GM23338 (cell line): ENCODE measurements around the gene STAMBPL1. TPM values are rescaled to one million over a fixed set of nuclear protein-coding genes. Genes with fewer than 3 reads are reported as not detected.

Source experiments
- ATAC-seq: fragments of 200-7000 bp; cut with Tn5 transposase; 3 replicates; pipeline ENCODE4 v1.9.1; 2020
- DNase-seq: peaks from one replicate; pipeline ENCODE4 v3.0.0-alpha.2; 2015; ENCODE audit warnings: low spot score
- H2AFZ ChIP-seq: fragments of 200-600 bp; sonication (generic); 2 replicates; pipeline ENCODE4 v1.8.0; 2016; ENCODE audit warnings: antibody characterized with exemption, mild to moderate bottlenecking, moderate library complexity
- H3F3A ChIP-seq: fragments of 200-600 bp; sonication (generic); replicated peaks from 2 replicates; pipeline ENCODE4 v1.8.0; 2017; ENCODE audit warnings: antibody characterized with exemption, mixed run types, low read depth
- H3K27ac ChIP-seq: fragments of 200-600 bp; sonication (generic); 2 replicates; pipeline ENCODE4 v1.6.1; 2016; ENCODE audit warnings: low read depth
- H3K27me3 ChIP-seq: fragments of 200-600 bp; sonication (generic); 2 replicates; pipeline ENCODE4 v1.8.0; 2016; ENCODE audit warnings: mild to moderate bottlenecking, mixed run types, moderate library complexity; ENCODE audit not compliant: insufficient read depth
- H3K36me3 ChIP-seq: fragments of 200-600 bp; sonication (generic); 2 replicates; pipeline ENCODE4 v1.8.0; 2016; ENCODE audit warnings: mild to moderate bottlenecking; ENCODE audit not compliant: insufficient read depth
- H3K4me1 ChIP-seq: fragments of 200-600 bp; sonication (generic); 2 replicates; pipeline ENCODE4 v1.8.0; 2016; ENCODE audit warnings: mild to moderate bottlenecking, moderate library complexity; ENCODE audit not compliant: insufficient read depth
- H3K4me2 ChIP-seq: fragments of 200-600 bp; sonication (generic); 2 replicates; pipeline ENCODE4 v1.7.1; 2017; ENCODE audit warnings: mixed run types
- H3K4me3 ChIP-seq: fragments of 200-600 bp; sonication (generic); 2 replicates; pipeline ENCODE4 v1.6.1; 2016; ENCODE audit warnings: mixed run types
- H3K79me2 ChIP-seq: fragments of 200-600 bp; sonication (generic); replicated peaks from 2 replicates; pipeline ENCODE4 v1.8.0; 2017; ENCODE audit warnings: mild to moderate bottlenecking; ENCODE audit not compliant: insufficient read depth
- H3K9me2 ChIP-seq: fragments of 200-600 bp; sonication (generic); 2 replicates; pipeline ENCODE4 v1.8.0; 2017; ENCODE audit not compliant: insufficient read depth
- H4K20me1 ChIP-seq: fragments of 200-600 bp; sonication (generic); replicated peaks from 2 replicates; pipeline ENCODE4 v1.8.0; 2017; ENCODE audit warnings: mild to moderate bottlenecking; ENCODE audit not compliant: insufficient read depth
- H3K27ac Mint-ChIP-seq: 2 replicates; pipeline ENCODE4 v1.8.0; 2020; ENCODE audit warnings: inconsistent platforms, mild to moderate bottlenecking, moderate library complexity, mixed read lengths
- H3K27me3 Mint-ChIP-seq: 3 replicates; pipeline ENCODE4 v1.8.0; 2022; ENCODE audit warnings: low read depth, mild to moderate bottlenecking, moderate library complexity, mixed read lengths, inconsistent platforms; ENCODE audit not compliant: insufficient read depth, poor library complexity
- H3K36me3 Mint-ChIP-seq: 3 replicates; pipeline ENCODE4 v1.8.0; 2021; ENCODE audit warnings: low read depth, mild to moderate bottlenecking, inconsistent platforms, moderate library complexity, mixed read lengths
- H3K4me1 Mint-ChIP-seq: 3 replicates; pipeline ENCODE4 v1.8.0; 2020; ENCODE audit warnings: mild to moderate bottlenecking, inconsistent platforms, mixed read lengths
- H3K4me3 Mint-ChIP-seq: 3 replicates; pipeline ENCODE4 v1.8.0; 2021; ENCODE audit warnings: moderate library complexity, mild to moderate bottlenecking, inconsistent platforms, mixed read lengths
- H3K9me3 Mint-ChIP-seq: 3 replicates; pipeline ENCODE4 v1.8.0; 2020; ENCODE audit warnings: moderate library complexity, mild to moderate bottlenecking, inconsistent platforms, mixed read lengths
- CTCF ChIP-seq, 2 experiments: fragments of 200-600 bp in 1 of 2; sonication (generic) in 1 of 2; conservative IDR thresholded peaks; 2 replicates each; pipeline versions ENCODE4 v1.5.1 to v1.6.1; 2016 to 2017; ENCODE audit warnings: antibody characterized with exemption in 2 of 2, low read depth in 2 of 2, mild to moderate bottlenecking in 2 of 2, moderate library complexity in 1 of 2
- ETS1 ChIP-seq: IDR thresholded peaks from 2 replicates; pipeline ENCODE4 v1.6.1; 2016; ENCODE audit warnings: antibody characterized with exemption
- JUNB ChIP-seq: IDR thresholded peaks from one replicate; pipeline ENCODE4 v1.6.1; 2016; ENCODE audit warnings: antibody characterized with exemption; ENCODE audit not compliant: unreplicated experiment
- NANOG ChIP-seq: IDR thresholded peaks from 2 replicates; pipeline ENCODE4 v1.6.1; 2016; ENCODE audit warnings: antibody characterized with exemption, borderline replicate concordance
- POLR2AphosphoS5 ChIP-seq: IDR thresholded peaks from 2 replicates; pipeline ENCODE4 v1.6.1; 2016; ENCODE audit warnings: antibody characterized with exemption, low read depth
- STAT1 ChIP-seq: IDR thresholded peaks from one replicate; pipeline ENCODE4 v1.6.1; 2016; ENCODE audit warnings: antibody characterized with exemption; ENCODE audit not compliant: unreplicated experiment
- ZNF462 ChIP-seq: fragments of 250-450 bp; sonication (Bioruptor Pico); IDR thresholded peaks from 2 replicates; pipeline ENCODE4 v1.5.0; 2020; ENCODE audit warnings: mild to moderate bottlenecking, moderate library complexity
- polyA plus RNA-seq: library from polyadenylated mRNA; unstranded; fragments of >200 nt; fragmentation: Nextera tagmentation; extraction: Ambion mirVana; gene quantifications from 2 replicates; pipeline ENCODE4 v1.2.1, GENCODE V29; 2016
- total RNA-seq: library from RNA; depleted of rRNA; stranded (reverse); fragments of >200 nt; shearing (Covaris generic); gene quantifications from 2 replicates; pipeline ENCODE4 v1.2.3, GENCODE V29; 2014

The STAMBPL1 gene
- total and polyA plus RNA-seq, 2 experiments from 2014 or later: 2.5 to 11.5 TPM

GRCh38 chr10:88966797-88967196 lies 86.8 kb downstream of the STAMBPL1 start:
- no peak overlapping the region for H2AFZ ChIP-seq
- H3K4me1 Mint-ChIP-seq: peaks cover 4% of the 10 kb centered on the region; the same call in 2 of the 3 replicates
- H3K79me2 ChIP-seq: no peaks in the 10 kb centered on the region
- H3K4me2 ChIP-seq: no peak overlapping the region
- no peak overlapping the region for H3K27ac Mint-ChIP-seq
- no peaks in the 10 kb centered on the region for H3K36me3 Mint-ChIP-seq
- no peaks in the 10 kb centered on the region for H3K9me2 ChIP-seq
- no peaks in the 10 kb centered on the region for H3F3A ChIP-seq
- H3K36me3 ChIP-seq: no peaks in the 10 kb centered on the region
- H3K4me1 ChIP-seq: no peaks in the 10 kb centered on the region
- H3K27me3 Mint-ChIP-seq: no peaks in the 10 kb centered on the region
- no peaks in the 10 kb centered on the region for H3K9me3 Mint-ChIP-seq
- H3K4me3 Mint-ChIP-seq: no peak overlapping the region
- TF ChIP-seq NANOG (no peak), CTCF (conservative IDR thresholded peaks at IDR 0.05; ENCODE audit: low read depth in 2 of 2) (no peak), JUNB (no peak), POLR2AphosphoS5 (no peak)
- no peaks in the 10 kb centered on the region for H3K27me3 ChIP-seq
- no peak overlapping the region for H3K27ac ChIP-seq
- DNase-seq (no peak), ATAC-seq (no peak)
- H3K4me3 ChIP-seq: no peak overlapping the region
- H4K20me1 ChIP-seq: no peaks in the 10 kb centered on the region

GRCh38 chr10:88968391-88968790 lies 88.3 kb downstream of the STAMBPL1 start:
- no peak overlapping the region for H3K4me3 ChIP-seq
- DNase-seq (no peak), ATAC-seq (no peak)
- H3K4me1 ChIP-seq: no peaks in the 10 kb centered on the region
- H3K36me3 ChIP-seq: no peaks in the 10 kb centered on the region
- H3K9me3 Mint-ChIP-seq: no peaks in the 10 kb centered on the region
- H3F3A ChIP-seq: no peaks in the 10 kb centered on the region
- H3K27ac ChIP-seq: no peak overlapping the region
- TF ChIP-seq STAT1: no peak
- TF ChIP-seq NANOG: no peak
- TF ChIP-seq ETS1: no peak
- TF ChIP-seq ZNF462 (CRISPR knock-in tag): no peak
- no peak overlapping the region for H2AFZ ChIP-seq
- no peaks in the 10 kb centered on the region for H4K20me1 ChIP-seq
- H3K9me2 ChIP-seq: no peaks in the 10 kb centered on the region
- no peaks in the 10 kb centered on the region for H3K27me3 ChIP-seq
- no peak overlapping the region for H3K4me3 Mint-ChIP-seq
- H3K4me2 ChIP-seq: no peak overlapping the region
- no peaks in the 10 kb centered on the region for H3K27me3 Mint-ChIP-seq
- H3K36me3 Mint-ChIP-seq: no peaks in the 10 kb centered on the region
- H3K79me2 ChIP-seq: no peaks in the 10 kb centered on the region
- H3K4me1 Mint-ChIP-seq: peaks cover 4% of the 10 kb centered on the region; the same call in 2 of the 3 replicates
- H3K27ac Mint-ChIP-seq: no peak overlapping the region
